ENCODE measurements around the gene TFEB. TPM values are rescaled to one million over a fixed set of nuclear protein-coding genes. Genes with fewer than 3 reads are reported as not detected.
A peak's percentile ranks its signal among the peaks of the same experiment; 100 is the strongest.

Gene TFEB
- total RNA-seq, 1 donor = 3.0 TPM

GRCh38 chr6:41728073-41728936 is 7.1 kb downstream of the TFEB start:
- no peak for DNase-seq (ENCODE audit: low read depth)
- no peak overlapping the region for H3K4me3 ChIP-seq (ENCODE audit: low read depth, low read length)
- TF ChIP-seq CTCF (IDR thresholded peaks at IDR 0.05; ENCODE audit: insufficient read depth, low read depth, low read length) = no peak

- DNase-seq (ENCODE audit: low read depth) = no peak
- TF ChIP-seq CTCF (IDR thresholded peaks at IDR 0.05; ENCODE audit: insufficient read depth, low read depth, low read length) = no peak
- H3K4me3 ChIP-seq (ENCODE audit: low read depth, low read length) = no peak overlapping the region
Measured at GRCh38 chr6:41727705-41728072, 7.7 kb downstream of the TFEB start.

- TF ChIP-seq CTCF (IDR thresholded peaks at IDR 0.05; ENCODE audit: insufficient read depth, low read depth, low read length) = no peak
- DNase-seq (ENCODE audit: low read depth) = no peak
- H3K4me3 ChIP-seq (ENCODE audit: low read depth, low read length) = no peak overlapping the region
Measured at GRCh38 chr6:41726876-41727275, 8.5 kb downstream of the TFEB start.

GRCh38 chr6:41724586-41725501 is 10.6 kb downstream of the TFEB start:
- DNase-seq (ENCODE audit: low read depth) = peak; percentile 25
- TF ChIP-seq CTCF (IDR thresholded peaks at IDR 0.05; ENCODE audit: insufficient read depth, low read depth, low read length) = no peak
- H3K4me3 ChIP-seq (ENCODE audit: low read depth, low read length) = no peak overlapping the region

GRCh38 chr6:41724228-41724580 is 11.2 kb downstream of the TFEB start:
- no peak overlapping the region for H3K4me3 ChIP-seq (ENCODE audit: low read depth, low read length)
- TF ChIP-seq CTCF (IDR thresholded peaks at IDR 0.05; ENCODE audit: insufficient read depth, low read depth, low read length) = no peak

GRCh38 chr6:41723530-41724227 is 11.7 kb downstream of the TFEB start:
- peak; percentile 12 for TF ChIP-seq CTCF (IDR thresholded peaks at IDR 0.05; ENCODE audit: insufficient read depth, low read depth, low read length)
- peak; percentile 95 for DNase-seq (ENCODE audit: low read depth)
- H3K4me3 ChIP-seq (ENCODE audit: low read depth, low read length) = peak overlapping the region; percentile 45

More at GRCh38 chr6:41724228-41724580, 11.2 kb downstream of the TFEB start:
- peak; percentile 45 for DNase-seq (ENCODE audit: low read depth)

Measured in fibroblast of villous mesenchyme (primary cell).